GM12878 (cell line): ENCODE results near the gene MAD2L1. TPM values are rescaled to one million over a fixed set of nuclear protein-coding genes. Genes with fewer than 3 reads are reported as not detected.
A peak's percentile ranks its signal among the peaks of the same experiment; 100 is the strongest.

Experiments used
- ASH2L ChIP-seq: fragments of 300-600, 200-600 bp; sonication (generic); IDR thresholded peaks from 2 replicates; pipeline ENCODE4 v1.6.1; 2017; ENCODE audit warnings: low read depth, mild to moderate bottlenecking, borderline replicate concordance
- BRCA1 ChIP-seq: IDR thresholded peaks from 2 replicates; pipeline ENCODE4 v1.6.1; 2011; ENCODE audit warnings: low read depth, low read length, improper control_type of control experiment
- CBX5 ChIP-seq: sonication (generic); IDR thresholded peaks from 2 replicates; pipeline ENCODE4 v1.6.1; 2016; ENCODE audit warnings: low read depth, moderate library complexity, mild to moderate bottlenecking, inconsistent platforms
- DPF2 ChIP-seq: fragments of 450-650 bp; IDR thresholded peaks from 2 replicates; pipeline ENCODE4 v1.6.1; 2017; ENCODE audit warnings: mild to moderate bottlenecking
- EED ChIP-seq: sonication (generic); IDR thresholded peaks from 2 replicates; pipeline ENCODE4 v1.6.1; 2016; ENCODE audit warnings: antibody characterized with exemption, low read depth
- FOXK2 ChIP-seq: fragments of 450-650 bp; IDR thresholded peaks from 2 replicates; pipeline ENCODE4 v1.6.1; 2017; ENCODE audit warnings: mild to moderate bottlenecking, moderate library complexity
- FOXM1 ChIP-seq: IDR thresholded peaks from 2 replicates; pipeline ENCODE4 v1.6.1; 2012; ENCODE audit warnings: low read depth, mild to moderate bottlenecking, inconsistent platforms, low read length, moderate library complexity
- HDAC6 ChIP-seq: fragments of 200-600 bp; sonication (generic); IDR thresholded peaks from one replicate; pipeline ENCODE4 v1.8.0; 2017; ENCODE audit warnings: antibody characterized with exemption; ENCODE audit not compliant: unreplicated experiment
- NFYB ChIP-seq: IDR thresholded peaks from 2 replicates; pipeline ENCODE4 v1.6.1; 2011; ENCODE audit warnings: low read depth, mild to moderate bottlenecking, low read length, improper control_type of control experiment, moderate library complexity; ENCODE audit not compliant: insufficient read depth
- PKNOX1 ChIP-seq: fragments of 450-650 bp; IDR thresholded peaks from 2 replicates; pipeline ENCODE4 v1.6.1; 2016; ENCODE audit warnings: mild to moderate bottlenecking
- POU2F2 ChIP-seq: IDR thresholded peaks from 3 replicates; pipeline ENCODE4 v1.6.1; 2011; ENCODE audit warnings: low read depth, mild to moderate bottlenecking, low read length, borderline replicate concordance
- SPI1 ChIP-seq: IDR thresholded peaks from 2 replicates; pipeline ENCODE4 v1.6.1; 2011; ENCODE audit warnings: low read depth, mild to moderate bottlenecking, low read length, moderate library complexity, borderline replicate concordance; ENCODE audit not compliant: insufficient read depth
- STAT1 ChIP-seq: fragments of 450-650 bp; conservative IDR thresholded peaks from 2 replicates; pipeline ENCODE4 v1.6.1; 2014; ENCODE audit warnings: antibody characterized with exemption, mild to moderate bottlenecking
- TCF3 ChIP-seq: IDR thresholded peaks from 2 replicates; pipeline ENCODE4 v1.6.1; 2012; ENCODE audit warnings: low read depth, mild to moderate bottlenecking, low read length, borderline replicate concordance; ENCODE audit not compliant: insufficient read depth
- USF1 ChIP-seq: IDR thresholded peaks from 2 replicates; pipeline ENCODE4 v1.6.1; 2011; ENCODE audit warnings: borderline replicate concordance, low read depth, mild to moderate bottlenecking, moderate library complexity, mixed read lengths, low read length; ENCODE audit not compliant: insufficient read depth; ENCODE audit errors: extremely low read length
- ZNF687 ChIP-seq: fragments of 450-650 bp; IDR thresholded peaks from 2 replicates; pipeline ENCODE4 v1.6.1; 2017; ENCODE audit warnings: mild to moderate bottlenecking, moderate library complexity
- polyA plus RNA-seq, 11 experiments: library from polyadenylated mRNA; depleted of rRNA in 4 of 11; unstranded in 6 of 11; stranded (reverse) in 5 of 11; fragments of >200 nt; fragmentation: Nextera tagmentation in 4 of 11; fragmentation: Illumina TruSeq in 1 of 11; extraction: Ambion mirVana in 4 of 11; extraction: Trizol in 1 of 11; gene quantifications; 1 replicate in 1 of 11; 2 replicates in 10 of 11; pipeline versions ENCODE4 v1.2.1 to v1.2.3, GENCODE V29; 2011 to 2016; ENCODE audit warnings: inconsistent platforms in 2 of 11, missing spikeins in 2 of 11, low read depth in 1 of 11
- total RNA-seq, 4 experiments: library from RNA; depleted of rRNA in 3 of 4; stranded (reverse); fragments of >200 nt in 3 of 4; fragmentation: Illumina TruSeq in 1 of 4; extraction: Trizol in 1 of 4; gene quantifications; 2 replicates each; pipeline versions ENCODE4 v1.2.1 to v1.2.3, GENCODE V29; 2013 to 2021
- TF ChIP-seq, protein P1 (sequence below): IDR thresholded peaks from 2 replicates; pipeline ENCODE4 v1.6.1; 2011; ENCODE audit warnings: low read depth, low read length, improper control_type of control experiment, borderline replicate concordance
- TF ChIP-seq, protein P2 (sequence below): fragments of 450-650 bp; IDR thresholded peaks from 2 replicates; pipeline ENCODE4 v1.6.1; 2014; ENCODE audit warnings: mild to moderate bottlenecking
- TF ChIP-seq, protein P3 (sequence below): IDR thresholded peaks from 2 replicates; pipeline ENCODE4 v1.6.1; 2012; ENCODE audit warnings: low read depth, low read length, improper control_type of control experiment

The MAD2L1 gene
- total and polyA plus RNA-seq, 10 of the 15 experiments (the other 5 are each of a cell fraction or from before 2014, with no cell fraction given) = 58.1 to 407 (median 110) TPM

GRCh38 chr4:120066517-120067340 is at the start of gene MAD2L1 (continued):
- TF ChIP-seq FOXM1 (peak; percentile 63), SPI1 (no peak; the same call in 1 of the 2 replicates), DPF2 (no peak), PKNOX1 (peak; percentile 41; the same call in 1 of the 2 replicates), USF1 (peak; percentile 77), HDAC6 (no peak), EED (peak; percentile 56; the same call in 1 of the 2 replicates), CBX5 (no peak; the same call in 1 of the 2 replicates), ASH2L (peak; percentile 82; the same call in 1 of the 2 replicates), NFYB (no peak), BRCA1 (peak; percentile 67), STAT1 (0 out of 2 replicates have a peak, but pooled peaks have one; percentile 9), TCF3 (0 out of 2 replicates have a peak, but pooled peaks have one; percentile 45), FOXK2 (no peak), ZNF687 (no peak; the same call in 1 of the 2 replicates), POU2F2 (no peak; the same call in 2 of the 3 replicates)
- TF ChIP-seq, protein P1, sequence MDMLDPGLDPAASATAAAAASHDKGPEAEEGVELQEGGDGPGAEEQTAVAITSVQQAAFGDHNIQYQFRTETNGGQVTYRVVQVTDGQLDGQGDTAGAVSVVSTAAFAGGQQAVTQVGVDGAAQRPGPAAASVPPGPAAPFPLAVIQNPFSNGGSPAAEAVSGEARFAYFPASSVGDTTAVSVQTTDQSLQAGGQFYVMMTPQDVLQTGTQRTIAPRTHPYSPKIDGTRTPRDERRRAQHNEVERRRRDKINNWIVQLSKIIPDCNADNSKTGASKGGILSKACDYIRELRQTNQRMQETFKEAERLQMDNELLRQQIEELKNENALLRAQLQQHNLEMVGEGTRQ = peak; percentile 78
- TF ChIP-seq, protein P2, sequence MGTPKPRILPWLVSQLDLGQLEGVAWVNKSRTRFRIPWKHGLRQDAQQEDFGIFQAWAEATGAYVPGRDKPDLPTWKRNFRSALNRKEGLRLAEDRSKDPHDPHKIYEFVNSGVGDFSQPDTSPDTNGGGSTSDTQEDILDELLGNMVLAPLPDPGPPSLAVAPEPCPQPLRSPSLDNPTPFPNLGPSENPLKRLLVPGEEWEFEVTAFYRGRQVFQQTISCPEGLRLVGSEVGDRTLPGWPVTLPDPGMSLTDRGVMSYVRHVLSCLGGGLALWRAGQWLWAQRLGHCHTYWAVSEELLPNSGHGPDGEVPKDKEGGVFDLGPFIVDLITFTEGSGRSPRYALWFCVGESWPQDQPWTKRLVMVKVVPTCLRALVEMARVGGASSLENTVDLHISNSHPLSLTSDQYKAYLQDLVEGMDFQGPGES = no peak
- TF ChIP-seq, protein P3, sequence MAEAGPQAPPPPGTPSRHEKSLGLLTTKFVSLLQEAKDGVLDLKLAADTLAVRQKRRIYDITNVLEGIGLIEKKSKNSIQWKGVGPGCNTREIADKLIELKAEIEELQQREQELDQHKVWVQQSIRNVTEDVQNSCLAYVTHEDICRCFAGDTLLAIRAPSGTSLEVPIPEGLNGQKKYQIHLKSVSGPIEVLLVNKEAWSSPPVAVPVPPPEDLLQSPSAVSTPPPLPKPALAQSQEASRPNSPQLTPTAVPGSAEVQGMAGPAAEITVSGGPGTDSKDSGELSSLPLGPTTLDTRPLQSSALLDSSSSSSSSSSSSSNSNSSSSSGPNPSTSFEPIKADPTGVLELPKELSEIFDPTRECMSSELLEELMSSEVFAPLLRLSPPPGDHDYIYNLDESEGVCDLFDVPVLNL = peak; percentile 99
